Mesenchymal stem cell (in vitro differentiated cells and primary cell): ENCODE results near the gene SLC6A3.
A peak's percentile ranks its signal among the peaks of the same experiment; 100 is the strongest.
"Not testable (repeated sequence)": the region's sequence is repeated elsewhere in the genome, so short reads cannot be mapped to it uniquely, and the experiment has no call there.

Source experiments
- DNase-seq: peaks from one replicate; pipeline ENCODE4 v3.0.0-alpha.2; 2013
- H2AFZ ChIP-seq: one replicate; pipeline ENCODE4 v1.6.1; 2013; ENCODE audit warnings: low read depth, mild to moderate bottlenecking, control low read depth, inconsistent platforms, low read length, moderate library complexity
- H2AK5ac ChIP-seq: 2 replicates; pipeline ENCODE4 v1.6.1; 2013; ENCODE audit warnings: low read length, moderate library complexity, mild to moderate bottlenecking, inconsistent platforms; ENCODE audit not compliant: severe bottlenecking
- H2BK120ac ChIP-seq: one replicate; pipeline ENCODE4 v1.6.1; 2013; ENCODE audit warnings: low read depth, mild to moderate bottlenecking, inconsistent platforms, low read length, moderate library complexity
- H2BK12ac ChIP-seq, 2 experiments: one replicate each; pipeline ENCODE4 v1.6.1; 2013; ENCODE audit warnings: inconsistent platforms in 2 of 2, low read length in 2 of 2, mild to moderate bottlenecking in 2 of 2, moderate library complexity in 2 of 2, control low read depth in 1 of 2
- H2BK15ac ChIP-seq: one replicate; pipeline ENCODE4 v1.6.1; 2013; ENCODE audit warnings: mild to moderate bottlenecking, low read depth, inconsistent platforms; ENCODE audit not compliant: poor library complexity, severe bottlenecking
- H2BK5ac ChIP-seq: 2 replicates; pipeline ENCODE4 v1.6.1; 2013; ENCODE audit warnings: low read depth, mild to moderate bottlenecking, low read length, control low read depth, inconsistent platforms; ENCODE audit not compliant: poor library complexity, severe bottlenecking
- H3K14ac ChIP-seq, 2 experiments: one replicate each; pipeline ENCODE4 v1.6.1; 2013; ENCODE audit warnings: inconsistent platforms in 2 of 2, low read length in 2 of 2, control low read depth in 1 of 2, mild to moderate bottlenecking in 1 of 2, moderate library complexity in 1 of 2
- H3K18ac ChIP-seq, 2 experiments: one replicate each; pipeline ENCODE4 v1.6.1; 2013; ENCODE audit warnings: inconsistent platforms in 2 of 2, low read length in 2 of 2, control low read depth in 1 of 2, low read depth in 1 of 2, mild to moderate bottlenecking in 1 of 2
- H3K23ac ChIP-seq, 2 experiments: one replicate each; pipeline ENCODE4 v1.6.1; 2013; ENCODE audit warnings: inconsistent platforms in 2 of 2, low read length in 2 of 2, mild to moderate bottlenecking in 2 of 2, moderate library complexity in 2 of 2, control low read depth in 1 of 2
- H3K27ac ChIP-seq: 2 replicates; pipeline ENCODE4 v1.5.1; 2013; ENCODE audit warnings: mild to moderate bottlenecking, moderate library complexity, low read length, control low read depth, inconsistent platforms; ENCODE audit not compliant: poor library complexity, severe bottlenecking
- H3K27me3 ChIP-seq, 2 experiments: 2 replicates each; pipeline versions ENCODE4 v1.6.1 to v1.7.0; 2013; ENCODE audit warnings: low read length in 2 of 2, mild to moderate bottlenecking in 2 of 2, moderate library complexity in 2 of 2, control low read depth in 1 of 2, inconsistent platforms in 1 of 2; ENCODE audit not compliant: control insufficient read depth in 1 of 2, insufficient read depth in 1 of 2
- H3K36me3 ChIP-seq, 2 experiments: 2 replicates each; pipeline versions ENCODE4 v1.6.1 to v1.7.0; 2013; ENCODE audit warnings: low read length in 2 of 2, control low read depth in 1 of 2, inconsistent platforms in 1 of 2, low read depth in 1 of 2, mild to moderate bottlenecking in 1 of 2; ENCODE audit not compliant: insufficient read depth in 2 of 2, control insufficient read depth in 1 of 2
- H3K4ac ChIP-seq, 2 experiments: one replicate each; pipeline ENCODE4 v1.6.1; 2013; ENCODE audit warnings: inconsistent platforms in 2 of 2, low read length in 2 of 2, mild to moderate bottlenecking in 2 of 2, moderate library complexity in 2 of 2, control low read depth in 1 of 2, low read depth in 1 of 2
- H3K4me1 ChIP-seq: 2 replicates; pipeline ENCODE4 v1.6.1; 2013; ENCODE audit warnings: low read depth, low read length, control low read depth; ENCODE audit not compliant: control insufficient read depth, insufficient read depth
- H3K4me2 ChIP-seq: 2 replicates; pipeline ENCODE4 v1.6.1; 2013; ENCODE audit warnings: low read length, mild to moderate bottlenecking, inconsistent platforms; ENCODE audit not compliant: poor library complexity, severe bottlenecking
- H3K4me3 ChIP-seq, 2 experiments: 2 replicates each; pipeline versions ENCODE4 v1.5.1 to v1.7.0; 2013; ENCODE audit warnings: low read length in 2 of 2, mild to moderate bottlenecking in 2 of 2, control low read depth in 1 of 2, low read depth in 1 of 2; ENCODE audit not compliant: insufficient read depth in 1 of 2
- H3K79me1 ChIP-seq: replicated peaks from 2 replicates; pipeline ENCODE4 v1.6.1; 2013; ENCODE audit warnings: mild to moderate bottlenecking, control low read depth, low read length, inconsistent platforms; ENCODE audit not compliant: poor library complexity, severe bottlenecking
- H3K9ac ChIP-seq: 2 replicates; pipeline ENCODE4 v1.7.0; 2013; ENCODE audit warnings: mild to moderate bottlenecking, low read length, moderate library complexity
- H3K9me3 ChIP-seq: 2 replicates; pipeline ENCODE4 v1.7.0; 2013; ENCODE audit warnings: mild to moderate bottlenecking, low read length; ENCODE audit not compliant: control insufficient read depth
- H4K8ac ChIP-seq: one replicate; pipeline ENCODE4 v1.6.1; 2013; ENCODE audit warnings: inconsistent platforms, mild to moderate bottlenecking, low read length, moderate library complexity
- H4K91ac ChIP-seq: one replicate; pipeline ENCODE4 v1.6.1; 2013; ENCODE audit warnings: mild to moderate bottlenecking, low read length, inconsistent platforms
- WGBS: methylation state at CpG from one replicate; pipeline ENCODE4 v1.1.7; 2013; ENCODE audit warnings: mixed read lengths; 5-methylcytosine and 5-hydroxymethylcytosine counted together

SLC6A3 gene

DNA sequence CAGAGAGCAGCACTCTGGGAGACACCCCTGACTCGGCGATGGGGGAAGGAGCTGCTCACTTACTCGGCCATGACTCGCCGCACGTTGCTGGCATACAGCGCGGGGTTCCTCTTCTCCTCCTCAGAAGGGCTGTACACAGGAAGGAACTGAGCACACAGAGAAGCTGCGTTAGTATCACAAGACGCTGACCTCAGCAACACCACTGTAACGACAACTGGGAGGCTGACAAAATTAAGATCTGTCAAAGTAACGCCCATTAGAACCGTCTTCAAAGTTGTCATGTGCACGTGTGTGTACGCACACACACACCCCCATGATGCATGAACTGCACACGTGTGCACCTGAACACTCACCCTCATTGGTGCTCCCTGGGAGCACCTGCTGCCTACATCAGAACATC is 32.1 kb upstream of the SLC6A3 start:
- Histone ChIP-seq H4K8ac (no peak overlapping the region), H2BK5ac (no peak overlapping the region), H2BK120ac (no peak overlapping the region), H3K27ac (no peak overlapping the region), H2AK5ac (no peak overlapping the region), H3K4me1 (peaks cover 4% of the 10 kb centered on the region), H3K27me3 (no peaks in the 10 kb centered on the region), H2AFZ (no peak overlapping the region), H3K79me1 (peaks cover 6% of the 10 kb centered on the region), H3K14ac (no peak overlapping the region), H3K4me3 (no peak overlapping the region), H3K36me3 (peaks cover 83 to 87% of the 10 kb centered on the region in 2 experiments), H2BK15ac (no peak overlapping the region), H3K4ac (no peak overlapping the region), H3K9ac (no peak overlapping the region), H2BK12ac (no peak overlapping the region), H3K4me2 (no peak overlapping the region), H4K91ac (peak overlapping the region; percentile 15), H3K18ac (no peak overlapping the region), H3K9me3 (no peaks in the 10 kb centered on the region), H3K23ac (no peak overlapping the region)
- no peak for DNase-seq
- 87% methylated on average over 16 of the region's 16 CpGs for WGBS

DNA sequence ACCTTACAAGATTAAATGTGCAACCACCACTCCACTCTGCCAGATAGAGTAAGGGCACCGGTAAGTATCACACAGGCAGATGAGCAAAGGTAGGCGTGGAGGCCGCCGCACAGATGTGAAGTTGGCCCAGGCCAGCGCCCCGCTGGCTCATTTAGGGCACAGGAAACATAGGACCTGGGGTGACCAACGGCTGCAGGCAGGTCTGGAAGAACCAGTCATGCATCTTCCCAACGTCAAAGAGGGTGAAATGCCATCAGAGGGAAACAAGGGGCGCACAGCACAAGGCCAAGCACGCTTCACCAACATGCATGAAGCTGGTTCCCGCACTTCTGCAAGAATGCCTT is 31.7 kb upstream of the SLC6A3 start:
- WGBS, result 98% methylated on average over 11 of the region's 11 CpGs
- no peak overlapping the region for H3K4me2 ChIP-seq
- H3K36me3 ChIP-seq, result peaks cover 86 to 88% of the 10 kb centered on the region in 2 experiments
- H2AFZ ChIP-seq, result no peak overlapping the region
- no peak overlapping the region for H3K9ac ChIP-seq
- H2BK12ac ChIP-seq, result no peak overlapping the region
- no peak overlapping the region for H3K4ac ChIP-seq
- H3K4me1 ChIP-seq, result peaks cover 4% of the 10 kb centered on the region
- H2AK5ac ChIP-seq, result no peak overlapping the region
- H3K27ac ChIP-seq, result no peak overlapping the region
- H2BK120ac ChIP-seq, result no peak overlapping the region
- no peaks in the 10 kb centered on the region for H3K27me3 ChIP-seq
- H3K14ac ChIP-seq, result no peak overlapping the region
- peak overlapping the region; percentile 15 for H4K91ac ChIP-seq
- peaks cover 4% of the 10 kb centered on the region for H3K79me1 ChIP-seq
- no peak overlapping the region for H3K18ac ChIP-seq
- no peak for DNase-seq
- no peak overlapping the region for H2BK15ac ChIP-seq
- H3K4me3 ChIP-seq, result no peak overlapping the region
- no peak overlapping the region for H3K23ac ChIP-seq
- no peak overlapping the region for H4K8ac ChIP-seq
- H2BK5ac ChIP-seq, result no peak overlapping the region
- H3K9me3 ChIP-seq, result no peaks in the 10 kb centered on the region

DNA sequence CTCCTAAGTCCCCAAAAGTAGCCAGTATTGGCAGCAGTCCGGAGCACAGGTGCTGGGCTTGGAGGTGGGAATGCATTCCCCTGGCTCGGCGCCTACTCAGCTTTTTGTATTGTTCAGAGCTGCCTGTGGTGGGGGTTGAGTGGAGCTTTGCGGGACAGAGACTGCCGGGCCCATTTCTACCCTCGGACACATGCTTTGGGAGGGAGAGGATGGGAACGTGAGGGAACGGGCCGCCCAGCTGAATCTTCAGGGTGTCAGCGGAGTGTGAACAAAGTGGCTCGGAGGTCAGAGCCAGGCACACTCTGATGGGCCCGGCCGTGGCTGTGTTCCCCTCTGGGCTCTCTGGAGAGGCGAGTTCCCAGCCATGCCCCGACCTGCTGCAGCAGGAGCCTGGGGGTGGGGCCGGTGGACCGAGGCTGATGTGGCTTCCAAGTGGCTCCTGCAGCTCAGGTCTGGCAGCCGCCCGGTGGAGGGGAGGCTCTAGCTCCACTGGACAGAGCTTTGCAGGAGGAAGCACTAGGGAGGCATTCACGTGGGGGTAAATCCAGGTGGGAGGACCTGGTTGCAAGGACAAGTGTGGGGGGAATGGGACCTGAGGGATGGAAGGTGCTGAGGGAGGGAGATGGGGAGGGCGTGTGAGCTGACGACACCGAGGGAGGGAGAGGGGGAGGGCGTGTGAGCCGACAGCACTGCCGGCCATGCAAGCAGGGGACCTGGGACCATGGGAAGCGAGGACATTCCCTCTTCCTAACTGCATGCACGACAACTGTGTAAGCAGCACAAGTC is 31.1 kb upstream of the SLC6A3 start:
- Histone ChIP-seq H3K4ac (no peak overlapping the region), H3K79me1 (peaks cover 5% of the 10 kb centered on the region), H3K9ac (no peak overlapping the region), H4K91ac (no peak overlapping the region), H3K14ac (no peak overlapping the region), H4K8ac (no peak overlapping the region), H3K27me3 (no peaks in the 10 kb centered on the region), H3K18ac (no peak overlapping the region), H3K4me2 (no peak overlapping the region), H2BK5ac (no peak overlapping the region), H2AFZ (no peak overlapping the region), H3K4me3 (no peak overlapping the region), H3K4me1 (peaks cover 4% of the 10 kb centered on the region), H3K9me3 (no peaks in the 10 kb centered on the region), H2BK15ac (no peak overlapping the region), H3K23ac (no peak overlapping the region), H2BK120ac (no peak overlapping the region), H3K27ac (no peak overlapping the region), H2AK5ac (no peak overlapping the region), H3K36me3 (peaks cover 85 to 88% of the 10 kb centered on the region in 2 experiments), H2BK12ac (no peak overlapping the region)
- no peak for DNase-seq
- 98% methylated on average over 27 of the region's 28 CpGs for WGBS

DNA sequence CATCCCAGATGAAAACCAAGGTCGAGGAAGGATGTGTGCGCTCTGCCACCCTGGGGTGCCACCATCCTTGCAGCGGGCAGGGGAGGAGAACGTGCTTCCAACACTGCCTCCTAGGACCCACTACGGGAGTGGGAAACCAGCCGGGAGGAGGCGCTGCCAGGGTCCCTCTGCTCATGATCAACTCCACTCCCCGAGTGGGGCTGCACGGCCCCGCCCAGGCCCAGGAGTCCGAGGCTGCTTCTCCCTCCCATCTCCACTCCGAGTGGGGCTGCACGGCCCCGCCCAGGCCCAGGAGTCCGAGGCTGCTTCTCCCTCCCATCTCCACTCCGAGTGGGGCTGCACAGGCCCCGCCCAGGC is 30.3 kb upstream of the SLC6A3 start:
- H4K91ac ChIP-seq, H4K8ac ChIP-seq, H2BK15ac ChIP-seq, H3K18ac ChIP-seq, H3K4me1 ChIP-seq, H3K4ac ChIP-seq, H3K4me2 ChIP-seq, H3K79me1 ChIP-seq, H3K14ac ChIP-seq, H3K4me3 ChIP-seq, H2AFZ ChIP-seq, H3K9me3 ChIP-seq, H2BK120ac ChIP-seq, H2AK5ac ChIP-seq, H3K23ac ChIP-seq, H3K9ac ChIP-seq, H2BK12ac ChIP-seq, H3K27ac ChIP-seq, H3K27me3 ChIP-seq, H2BK5ac ChIP-seq, DNase-seq: not testable (repeated sequence)
- WGBS, result 96% methylated on average over 17 of the region's 17 CpGs
- peaks cover 86 to 88% of the 10 kb centered on the region in 2 experiments for H3K36me3 ChIP-seq
